Motor neuron (in vitro differentiated cells): ENCODE measurements around the gene CCR6. TPM values are rescaled to one million over a fixed set of nuclear protein-coding genes. Genes with fewer than 3 reads are reported as not detected.

ENCODE experiments used
- ATAC-seq, 8 experiments: fragments of 200-7000 bp; cut with Tn5 transposase; replicated peaks in 6 of 8; 2 replicates each; pipeline ENCODE4 v1.8.0; 2021; ENCODE audit warnings: mild to moderate bottlenecking in 8 of 8, moderate library complexity in 8 of 8
- H3K27ac ChIP-seq, 2 donors: fragments of 250-450 bp; sonication (Bioruptor Pico); 2 replicates each; pipeline ENCODE4 v1.9.0; 2021; ENCODE audit warnings: antibody characterized with exemption in 2 of 2, mild to moderate bottlenecking in 2 of 2, moderate library complexity in 1 of 2
- H3K4me1 ChIP-seq, 2 donors: fragments of 250-450 bp; sonication (Bioruptor Pico); replicated peaks in 1 of 2; 2 replicates each; pipeline ENCODE4 v1.6.1; 2021; ENCODE audit warnings: antibody characterized with exemption in 2 of 2, mild to moderate bottlenecking in 2 of 2, moderate library complexity in 1 of 2
- H3K4me3 ChIP-seq, 5 donors: fragments of 250-450 bp; sonication (Bioruptor Pico); 2 replicates each; pipeline ENCODE4 v1.9.0; 2021; ENCODE audit warnings: antibody characterized with exemption in 5 of 5, mild to moderate bottlenecking in 5 of 5, moderate library complexity in 4 of 5
- WGBS, 10 experiments: fragments of 450-650 bp; shearing (Covaris generic); methylation state at CpG; one replicate each; pipeline ENCODE4 v1.0.0; 2022; 5-methylcytosine and 5-hydroxymethylcytosine counted together
- in situ Hi-C, 9 experiments: fragments of 400-800 bp; cut with MboI; loops; one replicate each; pipeline ENCODE4 v1.15.0; 2021; ENCODE audit warnings: low sequenced_read_pairs in 9 of 9, low pct_unique_long_range_greater_than_20kb in 2 of 9; ENCODE audit not compliant: unreplicated experiment in 9 of 9
- total RNA-seq, 8 experiments: library from RNA; unstranded; fragments of 300-600 nt; gene quantifications; 2 replicates each; pipeline versions ENCODE4 v1.2.3 to v1.2.4, GENCODE V29; 2022

The CCR6 gene
- total RNA-seq, 8 experiments from 2014 or later, result 0.08 to 0.28 (median 0.21) TPM; not detected in 5

DNA sequence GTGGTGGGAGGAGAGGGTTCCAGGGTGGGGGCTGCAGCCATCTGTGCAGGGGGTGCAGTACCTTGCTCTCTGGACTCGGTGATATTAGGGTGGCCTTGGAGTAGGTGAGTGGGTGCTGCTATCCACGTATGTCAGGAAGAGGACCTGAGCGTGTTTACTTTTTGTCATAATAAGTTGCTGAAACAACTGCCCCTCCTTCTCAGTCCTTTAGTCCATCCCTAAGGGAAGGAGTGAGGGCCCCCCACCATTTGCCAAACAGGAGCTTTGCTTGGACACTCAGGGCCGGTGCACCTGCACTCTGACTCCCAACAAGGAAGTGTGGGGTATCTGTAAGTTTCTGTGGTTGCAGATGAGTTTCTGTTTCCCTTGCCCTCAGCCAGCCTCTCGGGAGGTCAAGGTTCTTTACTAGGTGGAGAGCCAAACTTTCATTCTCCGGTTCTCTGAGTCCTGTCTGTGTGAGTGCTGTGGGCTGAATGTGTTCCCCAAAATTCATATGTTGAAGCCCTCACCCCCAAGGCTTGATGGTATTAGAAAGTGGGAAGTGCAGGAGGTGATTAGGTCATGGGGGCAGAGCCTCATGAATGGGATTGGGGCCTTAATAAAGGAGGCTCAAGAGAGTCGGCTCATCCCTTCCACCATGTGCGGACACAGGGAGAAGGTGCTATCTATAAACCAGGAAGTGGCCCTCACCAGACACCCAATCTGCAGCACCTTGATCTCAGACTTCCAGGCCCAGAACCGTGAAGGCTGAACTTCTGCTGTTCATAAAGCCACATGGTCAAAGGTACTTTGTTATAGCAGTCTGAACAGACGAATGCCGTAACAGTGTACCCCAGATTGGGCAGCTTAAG, 19.6 kb upstream of the CCR6 start:
- Histone ChIP-seq H3K4me1 (no peaks in the 10 kb centered on the region), H3K27ac (no peak overlapping the region), H3K4me3 (no peak overlapping the region)
- in situ Hi-C loops, result no loop called here
- WGBS, 10 experiments, result 0 to 100% (median 91%) methylated on average over 1 to 7 of the region's 11 CpGs
- no peak for ATAC-seq

DNA sequence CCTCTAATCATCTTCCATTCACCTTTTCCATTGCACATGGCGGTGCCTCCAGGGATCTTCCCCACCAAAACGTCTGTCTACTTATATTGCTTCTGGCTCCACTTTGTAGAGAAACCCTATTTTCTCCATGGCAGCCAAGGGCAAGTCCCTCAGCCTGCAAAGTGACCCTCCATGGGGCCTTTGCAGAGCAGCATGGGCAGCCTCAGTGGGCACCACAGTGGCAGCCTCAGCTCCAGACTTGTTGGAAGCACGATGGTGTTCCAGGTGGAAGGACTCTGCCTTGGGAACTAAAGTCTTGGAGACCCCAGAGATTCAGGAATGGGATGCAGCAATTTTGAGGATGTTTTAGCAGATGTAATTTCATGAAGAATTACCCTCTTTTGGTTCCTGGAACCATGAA, 18.5 kb upstream of the CCR6 start:
- Histone ChIP-seq H3K4me3 (no peak overlapping the region), H3K27ac (no peak overlapping the region), H3K4me1 (no peaks in the 10 kb centered on the region)
- in situ Hi-C loops, result no loop called here
- 6 to 80% (median 69%) methylated on average over 1 to 3 of the region's 3 CpGs; no CpG with 5 or more reads in 5 of the 10 experiments for WGBS, 10 experiments
- ATAC-seq, result no peak

DNA sequence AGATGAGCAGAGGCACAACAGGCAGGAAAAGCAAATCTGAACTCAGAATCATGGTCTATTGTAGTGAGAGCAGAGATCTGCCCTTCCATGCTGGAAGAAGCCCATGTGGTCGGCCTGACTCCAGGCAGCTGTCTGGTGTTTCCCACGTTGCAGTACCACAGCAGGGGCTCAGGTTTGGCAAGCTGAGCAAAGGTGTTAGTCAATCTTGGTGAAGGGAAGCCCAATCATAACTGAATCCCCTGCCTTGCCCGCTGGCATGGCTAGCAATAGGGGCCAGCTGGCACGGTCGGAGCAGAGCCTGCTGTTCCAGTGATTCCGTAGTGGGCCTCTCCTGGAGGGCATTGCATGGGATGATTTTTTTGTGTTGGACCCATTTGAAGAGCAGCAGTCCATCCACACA, 17.8 kb upstream of the CCR6 start:
- in situ Hi-C loops, result no loop called here
- Histone ChIP-seq H3K27ac (no peak overlapping the region), H3K4me1 (no peaks in the 10 kb centered on the region), H3K4me3 (no peak overlapping the region)
- ATAC-seq, result no peak
- 38 to 85% (median 77%) methylated on average over 1 to 6 of the region's 6 CpGs; no CpG with 5 or more reads in 6 of the 10 experiments for WGBS, 10 experiments

DNA sequence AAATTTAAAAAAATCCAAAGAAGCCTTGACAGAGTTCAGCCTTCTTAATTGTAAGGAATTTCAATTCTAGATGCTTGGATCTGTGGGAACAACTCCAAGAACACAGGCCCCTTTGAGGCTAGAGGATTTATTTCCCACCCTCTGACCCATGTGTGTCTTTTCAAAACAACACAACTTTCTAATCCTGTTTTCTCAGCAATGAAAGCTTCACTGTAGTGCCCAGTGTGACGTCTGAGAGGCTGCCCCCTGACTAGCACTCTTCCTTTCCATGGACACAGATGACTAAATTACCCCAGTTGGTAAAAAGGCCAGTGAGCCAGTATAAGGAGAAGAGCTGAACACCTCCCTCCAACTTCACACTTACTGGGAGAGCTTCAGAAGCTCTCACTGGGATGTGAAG, 16.5 kb upstream of the CCR6 start:
- no peak overlapping the region for H3K4me3 ChIP-seq
- H3K27ac ChIP-seq, result no peak overlapping the region
- 14 to 100% (median 33%) methylated on average over 1 of the region's 1 CpG; no CpG with 5 or more reads in 2 of the 10 experiments for WGBS, 10 experiments
- ATAC-seq, result no peak
- H3K4me1 ChIP-seq, result no peaks in the 10 kb centered on the region
- in situ Hi-C loops, result no loop called here

DNA sequence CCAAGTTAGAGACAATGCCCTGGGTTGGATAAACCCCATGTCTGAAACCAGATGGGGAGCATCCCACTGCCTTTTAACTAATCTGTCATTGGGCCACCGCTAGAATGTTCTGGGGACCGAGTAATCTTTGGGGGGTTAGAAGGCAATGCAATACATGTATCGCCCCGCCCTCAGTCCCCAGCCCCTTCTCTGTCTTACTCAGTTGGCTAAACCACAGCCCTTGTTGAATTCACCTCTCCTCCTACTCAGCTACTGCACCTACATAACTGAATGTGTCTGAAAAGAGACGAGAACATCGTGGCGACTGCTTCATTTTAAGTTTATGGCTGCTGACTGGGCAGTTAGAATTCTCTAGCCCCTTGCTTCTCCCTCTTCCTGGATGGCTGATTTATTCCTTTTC, 15.1 kb upstream of the CCR6 start:
- no peak overlapping the region for H3K27ac ChIP-seq
- no peak overlapping the region for H3K4me3 ChIP-seq
- H3K4me1 ChIP-seq, result no peaks in the 10 kb centered on the region
- in situ Hi-C loops, result no loop called here
- no peak for ATAC-seq
- 24 to 88% (median 70%) methylated on average over 2 to 6 of the region's 7 CpGs; no CpG with 5 or more reads in 4 of the 10 experiments for WGBS, 10 experiments

DNA sequence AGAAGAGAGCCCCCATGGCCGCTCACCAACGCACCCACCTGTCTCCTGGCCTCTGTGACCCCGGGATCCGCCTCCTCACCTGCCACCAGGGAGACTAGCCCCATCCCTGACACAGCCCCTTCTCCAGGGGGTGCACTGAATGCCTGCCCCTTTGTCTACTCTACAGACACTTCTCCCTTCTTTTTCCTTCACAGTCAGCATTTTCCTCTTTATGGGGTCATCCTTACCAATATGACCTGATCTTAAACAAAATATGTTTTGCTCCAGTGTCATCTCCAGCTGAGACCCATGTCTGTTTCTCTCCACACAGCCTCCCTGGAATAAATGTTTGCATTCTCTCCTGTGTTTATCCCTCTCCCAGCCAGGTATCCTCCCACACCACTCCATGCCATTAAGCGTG, 14.6 kb upstream of the CCR6 start:
- no peak overlapping the region for H3K27ac ChIP-seq
- peaks cover 0 to 3% of the 10 kb centered on the region in 2 donors for H3K4me1 ChIP-seq
- WGBS, 10 experiments, result 0 to 100% (median 66%) methylated on average over 1 to 4 of the region's 5 CpGs; no CpG with 5 or more reads in 4 of the 10 experiments
- ATAC-seq, result no peak
- in situ Hi-C loops, result no loop called here
- no peak overlapping the region for H3K4me3 ChIP-seq

DNA sequence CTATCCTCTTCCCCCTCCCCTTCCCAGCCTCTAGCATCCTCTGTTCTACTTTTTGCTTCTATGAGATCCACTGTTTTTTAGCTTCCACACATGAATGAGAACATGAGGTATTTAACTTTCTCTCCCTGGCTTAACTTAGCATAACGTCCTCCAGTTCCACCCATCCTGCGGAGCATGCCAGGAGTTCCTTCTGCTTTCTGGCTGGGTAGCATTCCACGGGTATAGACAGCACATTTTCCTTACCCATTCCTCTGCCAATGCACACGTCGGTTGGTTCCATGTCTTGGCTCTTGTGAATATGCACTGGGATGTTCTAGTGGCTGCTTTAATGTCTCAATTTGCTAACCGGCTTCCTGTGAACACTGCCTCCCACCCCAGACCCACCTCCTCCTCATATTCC, 13.2 kb upstream of the CCR6 start:
- WGBS, 10 experiments, result 10 to 100% (median 76%) methylated on average over 2 to 6 of the region's 6 CpGs; no CpG with 5 or more reads in 1 of the 10 experiments
- Histone ChIP-seq H3K27ac (no peak overlapping the region), H3K4me3 (no peak overlapping the region), H3K4me1 (peaks cover 13 to 17% of the 10 kb centered on the region in 2 donors)
- ATAC-seq, result peak in 1 of 8 experiments; percentile 42
- in situ Hi-C loops, result no loop called here

DNA sequence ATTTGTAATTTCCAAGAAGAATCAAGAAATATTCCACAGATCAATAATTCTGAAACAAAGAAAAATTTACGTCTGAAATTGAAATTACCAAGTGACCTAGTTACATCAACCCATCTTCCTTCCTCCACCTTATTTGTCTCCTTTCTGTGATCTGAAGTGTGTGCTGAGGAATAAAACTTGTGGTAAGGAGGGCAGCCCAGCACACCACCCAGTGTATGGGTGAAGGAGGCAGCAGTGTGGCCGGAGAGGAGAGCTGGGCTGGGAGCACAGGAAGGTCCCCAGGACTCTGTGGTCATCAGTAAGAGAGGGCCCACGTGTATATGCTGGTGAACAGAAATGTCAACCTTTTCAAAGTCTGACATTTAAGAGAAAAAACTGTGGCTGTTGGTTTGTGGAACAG, 11.3 kb upstream of the CCR6 start:
- Histone ChIP-seq H3K27ac (no peak overlapping the region), H3K4me1 (peaks cover 18 to 29% of the 10 kb centered on the region in 2 donors), H3K4me3 (no peak overlapping the region)
- ATAC-seq, result no peak
- in situ Hi-C loops, result no loop called here
- 0 to 100% (median 67%) methylated on average over 1 to 3 of the region's 3 CpGs; no CpG with 5 or more reads in 1 of the 10 experiments for WGBS, 10 experiments

DNA sequence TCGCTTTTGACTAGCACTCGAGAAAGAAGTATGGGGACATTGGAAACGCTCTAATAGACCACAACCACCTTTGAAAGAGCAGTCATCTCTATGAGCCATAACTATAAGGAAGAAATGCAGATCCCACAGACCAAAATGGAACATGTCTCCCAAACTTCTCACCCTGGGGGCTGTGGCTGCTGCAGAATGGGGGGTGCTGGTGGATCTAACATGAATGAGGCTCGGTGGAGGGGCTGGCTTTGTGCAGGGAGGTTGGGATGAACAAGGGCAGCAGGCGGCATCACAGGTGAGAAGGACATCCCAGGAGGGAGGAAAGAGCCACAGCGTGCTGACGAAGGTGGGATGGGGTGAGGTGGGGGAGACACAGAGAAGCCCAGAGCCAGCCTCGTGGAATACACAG, 10.5 kb upstream of the CCR6 start:
- peaks cover 18 to 29% of the 10 kb centered on the region in 2 donors for H3K4me1 ChIP-seq
- no peak for ATAC-seq
- no peak overlapping the region for H3K4me3 ChIP-seq
- in situ Hi-C loops, result no loop called here
- H3K27ac ChIP-seq, result no peak overlapping the region
- WGBS, 10 experiments, result 0 to 100% (median 79%) methylated on average over 1 to 7 of the region's 8 CpGs; no CpG with 5 or more reads in 2 of the 10 experiments

DNA sequence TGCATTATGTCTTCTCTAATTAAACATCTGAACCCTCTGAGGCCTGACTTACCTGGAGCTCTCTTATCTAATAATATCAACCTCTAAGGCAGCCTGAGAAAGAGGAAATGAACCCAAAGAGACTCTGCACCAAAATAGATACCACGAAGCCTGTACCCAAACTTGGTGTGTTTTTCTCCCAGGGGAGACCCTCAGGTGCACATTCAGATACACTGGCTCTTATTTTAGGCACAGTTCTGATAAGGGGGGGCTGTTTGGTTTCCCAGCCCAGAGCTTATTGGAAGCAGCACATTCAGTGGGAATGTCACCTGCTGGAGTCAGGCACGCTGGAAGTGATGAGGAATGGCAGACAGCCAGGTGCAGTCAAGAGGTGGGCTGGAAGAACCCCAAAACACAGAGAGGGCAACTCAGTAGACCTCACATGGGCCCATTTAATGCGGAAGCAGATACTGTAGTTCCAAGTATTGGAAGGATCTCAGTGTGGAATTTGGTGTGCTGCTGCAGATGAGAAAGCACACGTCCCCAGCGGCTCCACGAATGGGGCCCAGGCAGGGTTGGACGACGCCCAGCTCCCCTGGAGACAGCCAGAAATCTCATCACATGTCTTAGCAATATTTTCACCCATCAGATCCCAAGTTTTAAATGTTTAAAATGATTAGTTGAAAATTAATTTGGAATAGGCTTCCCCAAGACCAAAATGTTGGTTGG, 9.7 kb upstream of the CCR6 start:
- in situ Hi-C loops, result no loop called here
- WGBS, 10 experiments, result 0 to 90% (median 80%) methylated on average over 1 to 8 of the region's 8 CpGs; no CpG with 5 or more reads in 1 of the 10 experiments

DNA sequence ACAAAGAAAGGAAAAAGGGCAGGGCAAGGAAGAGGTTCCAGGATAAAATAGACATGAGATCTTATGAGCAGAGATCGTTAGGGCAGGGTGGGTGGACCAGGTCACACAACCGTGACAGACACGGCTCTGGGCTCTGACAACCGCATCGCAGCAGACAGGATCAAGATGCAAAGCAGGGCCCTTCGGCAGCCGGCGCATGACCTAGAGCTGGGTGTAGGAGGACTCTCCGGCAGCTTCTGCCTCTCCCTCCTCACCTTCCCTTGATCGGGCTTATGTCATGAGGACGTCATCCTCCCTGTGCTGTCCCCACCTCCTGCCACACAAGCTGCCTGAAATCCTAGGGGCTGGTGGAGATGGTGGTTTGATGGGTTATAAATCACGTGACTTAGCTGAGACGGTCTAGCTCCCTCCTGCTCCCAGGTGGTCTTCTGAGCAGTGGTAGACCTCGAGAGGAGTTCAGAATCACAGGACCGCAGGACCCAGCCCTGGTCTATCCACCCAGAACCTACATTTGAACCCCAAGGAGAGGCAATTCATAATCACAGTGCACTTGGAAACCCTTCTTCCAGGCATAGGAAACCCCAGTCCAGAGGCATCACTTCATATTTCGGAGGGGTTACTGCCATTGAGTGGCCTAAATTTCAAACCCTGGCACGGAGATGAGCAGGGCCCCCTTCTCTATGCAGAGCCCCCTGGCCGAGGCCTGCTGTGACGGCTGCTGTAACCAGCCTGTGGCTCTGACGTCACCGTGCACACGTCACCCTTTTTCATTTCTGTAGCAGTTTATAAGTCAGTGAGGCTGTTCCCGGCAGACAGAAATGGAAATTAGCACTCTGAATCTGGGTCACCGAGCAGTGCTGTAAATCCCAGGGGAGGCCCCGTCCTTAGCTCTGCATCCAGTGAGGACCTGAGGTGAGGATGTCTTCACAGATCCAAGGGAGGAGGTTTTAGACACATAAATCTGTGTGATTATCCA, 8.7 kb upstream of the CCR6 start:
- WGBS, 10 experiments, result 8 to 80% (median 45%) methylated on average over 2 to 9 of the region's 25 CpGs; no CpG with 5 or more reads in 2 of the 10 experiments
- in situ Hi-C loops, result no loop called here
- Histone ChIP-seq H3K4me3 (no peak overlapping the region), H3K27ac (peak overlapping the region; percentile 78 to 90), H3K4me1 (peaks cover 18 to 29% of the 10 kb centered on the region in 2 donors)
- ATAC-seq, result peak in 5 of 8 experiments; percentile 89 to 93 (median 90)

More for the DNA sequence above, 9.7 kb upstream of the CCR6 start:
- no peak for ATAC-seq
- Histone ChIP-seq H3K4me1 (peaks cover 18 to 29% of the 10 kb centered on the region in 2 donors), H3K4me3 (no peak overlapping the region), H3K27ac (peak overlapping the region; percentile 78 to 90)

DNA sequence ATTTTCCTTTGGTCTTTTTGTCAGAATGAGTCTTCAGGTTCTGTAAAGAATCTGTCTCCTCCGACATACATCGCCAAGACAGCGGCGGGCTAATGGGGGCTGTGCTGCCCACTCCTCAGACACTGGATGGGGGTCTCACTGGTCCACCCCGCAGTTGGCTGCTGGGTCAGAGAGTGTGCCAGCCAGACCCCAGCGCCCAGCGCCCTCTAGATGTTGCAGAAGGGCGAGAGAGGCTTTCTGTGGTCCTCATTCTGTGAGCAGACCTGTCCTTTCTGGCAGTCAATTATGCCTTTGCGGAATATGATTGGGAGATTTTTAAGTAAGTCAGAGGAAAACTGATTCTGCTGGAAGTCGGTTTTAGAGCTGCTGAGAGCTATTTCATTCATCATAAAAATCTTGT, 7.8 kb upstream of the CCR6 start:
- Histone ChIP-seq H3K4me3 (no peak overlapping the region), H3K4me1 (peaks cover 18 to 29% of the 10 kb centered on the region in 2 donors), H3K27ac (peak overlapping the region; percentile 78 to 90)
- in situ Hi-C loops, result no loop called here
- ATAC-seq, result no peak
- 0 to 100% (median 83%) methylated on average over 1 to 6 of the region's 10 CpGs; no CpG with 5 or more reads in 2 of the 10 experiments for WGBS, 10 experiments
